HEK293 (cell line): ENCODE data around the gene SLC22A4.

Experiments used
- CTCF ChIA-PET: fragments of 350-600 bp; formaldehyde crosslinking; extraction: SDS; loops from one replicate; lab custom pipeline; 2021; ENCODE audit warnings: antibody characterized with exemption; lab: Yijun Ruan, JAX
- POLR2A ChIA-PET: fragments of 300-600 bp; formaldehyde crosslinking; extraction: SDS; loops from one replicate; lab custom pipeline; 2020; ENCODE audit warnings: antibody characterized with exemption, inconsistent platforms; lab: Yijun Ruan, JAX
- H3K27ac ChIP-seq: fragments of 200-500 bp; sonication (Bioruptor generic); 2 replicates; pipeline ENCODE4 v1.5.1; 2014; ENCODE audit warnings: low read depth, low read length, control low read depth, inconsistent platforms; ENCODE audit errors: extremely low read depth
- H3K36me3 ChIP-seq, 2 experiments: fragments of 200-500 bp in 1 of 2; sonication (Bioruptor generic) in 1 of 2; 1 replicate in 1 of 2; 2 replicates in 1 of 2; pipeline ENCODE4 v1.5.1; 2014 to 2017; ENCODE audit warnings: inconsistent platforms in 2 of 2, low read length in 2 of 2; ENCODE audit not compliant: control insufficient read depth in 2 of 2, insufficient read depth in 1 of 2
- H3K4me1 ChIP-seq: fragments of 200-500 bp; sonication (Bioruptor generic); 2 replicates; pipeline ENCODE4 v1.5.1; 2014; ENCODE audit warnings: mild to moderate bottlenecking, low read length, inconsistent platforms; ENCODE audit not compliant: control insufficient read depth, insufficient read depth
- H3K4me3 ChIP-seq: 2 replicates; pipeline ENCODE4 v1.5.1; 2011; ENCODE audit warnings: low read depth, mild to moderate bottlenecking, control low read depth, low read length, moderate library complexity
- H3K9me3 ChIP-seq: fragments of 200-500 bp; sonication (Bioruptor generic); 2 replicates; pipeline ENCODE4 v1.5.1; 2014; ENCODE audit warnings: low read depth, low read length, inconsistent platforms; ENCODE audit not compliant: control insufficient read depth, insufficient read depth
- GLIS1 ChIP-seq: fragments of 450-650 bp; formaldehyde crosslinking; IDR thresholded peaks from 2 replicates; pipeline ENCODE4 v1.5.1; 2016; ENCODE audit warnings: missing biosample characterization, missing genetic modification characterization
- HOXC10 ChIP-seq: sonication (generic); formaldehyde crosslinking; IDR thresholded peaks from 2 replicates; pipeline ENCODE4 v1.8.1; 2023; ENCODE audit warnings: mild to moderate bottlenecking, missing genetic modification reagents
- HOXD13 ChIP-seq: sonication (generic); formaldehyde crosslinking; IDR thresholded peaks from 2 replicates; pipeline ENCODE4 v1.8.0; 2022; ENCODE audit warnings: missing genetic modification reagents, borderline replicate concordance
- IKZF3 ChIP-seq: fragments of 450-650 bp; IDR thresholded peaks from 2 replicates; pipeline ENCODE4 v1.5.0; 2018; ENCODE audit warnings: missing biosample characterization, mild to moderate bottlenecking, missing genetic modification characterization, moderate library complexity
- KLF10 ChIP-seq: fragments of 450-650 bp; IDR thresholded peaks from 2 replicates; pipeline ENCODE4 v1.5.1; 2018; ENCODE audit warnings: missing biosample characterization, mild to moderate bottlenecking, missing genetic modification characterization
- KLF9 ChIP-seq: fragments of 450-650 bp; formaldehyde crosslinking; IDR thresholded peaks from 2 replicates; pipeline ENCODE4 v1.5.1; 2016; ENCODE audit warnings: missing biosample characterization, missing genetic modification characterization, low read depth
- OSR2 ChIP-seq: fragments of 450-650 bp; formaldehyde crosslinking; IDR thresholded peaks from 2 replicates; pipeline ENCODE4 v1.5.1; 2016; ENCODE audit warnings: missing biosample characterization, missing genetic modification characterization
- REST ChIP-seq: fragments of 450-650 bp; formaldehyde crosslinking; IDR thresholded peaks from 2 replicates; pipeline ENCODE4 v1.5.1; 2016; ENCODE audit warnings: missing biosample characterization, missing genetic modification characterization
- ZBTB48 ChIP-seq: fragments of 450-650 bp; formaldehyde crosslinking; IDR thresholded peaks from 2 replicates; pipeline ENCODE4 v1.5.1; 2016; ENCODE audit warnings: missing biosample characterization, missing genetic modification characterization
- ZFP41 ChIP-seq: fragments of 450-650 bp; formaldehyde crosslinking; IDR thresholded peaks from 2 replicates; pipeline ENCODE4 v1.5.1; 2016; ENCODE audit warnings: missing biosample characterization, missing genetic modification characterization, borderline replicate concordance
- ZIC2 ChIP-seq: fragments of 450-650 bp; formaldehyde crosslinking; IDR thresholded peaks from 2 replicates; pipeline ENCODE4 v1.5.1; 2016; ENCODE audit warnings: missing biosample characterization, missing genetic modification characterization
- ZNF2 ChIP-seq: fragments of 450-650 bp; formaldehyde crosslinking; IDR thresholded peaks from 2 replicates; pipeline ENCODE4 v1.5.1; 2016; ENCODE audit warnings: missing biosample characterization, missing genetic modification characterization
- ZNF324 ChIP-seq: fragments of 450-650 bp; formaldehyde crosslinking; IDR thresholded peaks from 2 replicates; pipeline ENCODE4 v1.5.1; 2016; ENCODE audit warnings: missing biosample characterization, missing genetic modification characterization
- ZNF394 ChIP-seq: fragments of 450-650 bp; formaldehyde crosslinking; IDR thresholded peaks from 2 replicates; pipeline ENCODE4 v1.5.1; 2016; ENCODE audit warnings: missing biosample characterization, missing genetic modification characterization, mild to moderate bottlenecking, moderate library complexity, borderline replicate concordance
- ZNF48 ChIP-seq: fragments of 450-650 bp; formaldehyde crosslinking; IDR thresholded peaks from 2 replicates; pipeline ENCODE4 v1.5.1; 2016; ENCODE audit warnings: missing biosample characterization, missing genetic modification characterization
- ZNF623 ChIP-seq: fragments of 450-650 bp; formaldehyde crosslinking; IDR thresholded peaks from 2 replicates; pipeline ENCODE4 v1.5.1; 2016; ENCODE audit warnings: missing biosample characterization, missing genetic modification characterization
- ZNF629 ChIP-seq: fragments of 450-650 bp; formaldehyde crosslinking; IDR thresholded peaks from 2 replicates; pipeline ENCODE4 v1.5.1; 2017; ENCODE audit warnings: missing biosample characterization, missing genetic modification characterization
- ZNF660 ChIP-seq: fragments of 450-650 bp; IDR thresholded peaks from 2 replicates; pipeline ENCODE4 v1.5.1; 2018; ENCODE audit warnings: missing biosample characterization, mild to moderate bottlenecking, missing genetic modification characterization
- ZNF777 ChIP-seq: fragments of 450-650 bp; formaldehyde crosslinking; IDR thresholded peaks from 2 replicates; pipeline ENCODE4 v1.5.1; 2017; ENCODE audit warnings: missing biosample characterization, missing genetic modification characterization, borderline replicate concordance
- ZSCAN16 ChIP-seq: fragments of 450-650 bp; formaldehyde crosslinking; IDR thresholded peaks from 2 replicates; pipeline ENCODE4 v1.5.1; 2016; ENCODE audit warnings: missing biosample characterization, missing genetic modification characterization
- ZXDB ChIP-seq: fragments of 450-650 bp; formaldehyde crosslinking; IDR thresholded peaks from 2 replicates; pipeline ENCODE4 v1.5.1; 2016; ENCODE audit warnings: missing biosample characterization, missing genetic modification characterization
- TF ChIP-seq, protein P1 (sequence below): IDR thresholded peaks from 2 replicates; pipeline ENCODE4 v1.6.1; 2011; ENCODE audit warnings: mild to moderate bottlenecking, low read depth, low read length, borderline replicate concordance
- TF ChIP-seq, protein P2 (sequence below): fragments of 450-650 bp; formaldehyde crosslinking; IDR thresholded peaks from 2 replicates; pipeline ENCODE4 v1.5.1; 2016; ENCODE audit warnings: missing biosample characterization, missing genetic modification characterization
- TF ChIP-seq, protein P3 (sequence below): fragments of 450-650 bp; formaldehyde crosslinking; IDR thresholded peaks from 2 replicates; pipeline ENCODE4 v1.5.1; 2016; ENCODE audit warnings: missing biosample characterization, missing genetic modification characterization

Gene SLC22A4

DNA sequence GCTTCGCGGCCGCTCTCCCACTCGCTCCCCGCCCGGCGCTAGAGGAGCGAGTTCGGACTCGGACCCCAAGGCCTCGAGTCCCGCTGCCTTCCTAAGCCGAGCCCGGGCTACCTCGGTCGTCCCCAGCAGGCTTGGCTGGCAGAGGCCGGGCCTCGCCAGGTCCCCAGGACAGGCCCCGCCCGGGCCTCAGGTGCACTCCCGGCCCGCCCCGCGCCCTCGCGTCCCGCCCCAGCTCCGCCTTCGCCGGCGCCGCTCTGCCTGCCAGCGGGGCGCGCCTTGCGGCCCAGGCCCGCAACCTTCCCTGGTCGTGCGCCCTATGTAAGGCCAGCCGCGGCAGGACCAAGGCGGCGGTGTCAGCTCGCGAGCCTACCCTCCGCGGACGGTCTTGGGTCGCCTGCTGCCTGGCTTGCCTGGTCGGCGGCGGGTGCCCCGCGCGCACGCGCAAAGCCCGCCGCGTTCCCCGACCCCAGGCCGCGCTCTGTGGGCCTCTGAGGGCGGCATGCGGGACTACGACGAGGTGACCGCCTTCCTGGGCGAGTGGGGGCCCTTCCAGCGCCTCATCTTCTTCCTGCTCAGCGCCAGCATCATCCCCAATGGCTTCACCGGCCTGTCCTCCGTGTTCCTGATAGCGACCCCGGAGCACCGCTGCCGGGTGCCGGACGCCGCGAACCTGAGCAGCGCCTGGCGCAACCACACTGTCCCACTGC, 75.4 kb downstream of the SLC22A4 start, which contains the start of gene SLC22A5:
Gene SLC22A5 (plus strand): TSS at position 237 of the 707 bp plus-strand sequence. CDS start 263 bp downstream, at position 500.
- POLR2A ChIA-PET, result interaction anchor here (0.6 to 6.0 kb wide), 10 partner anchors 9 to 127 kb away, joined by 3 to 52 read pairs (median 4); partner anchors contain the start of genes IRF1 and SLC22A4
- H3K4me1 ChIP-seq, result no peaks in the 10 kb centered on the region
- no peaks in the 10 kb centered on the region for H3K9me3 ChIP-seq
- CTCF ChIA-PET, result interaction anchor here (0.5 to 3.5 kb wide), 8 partner anchors 17 to 901 kb away, joined by 3 to 16 read pairs (median 3); partner anchors contain the start of gene SLC22A4
- H3K27ac ChIP-seq, result peak within 1 kb of the TSS; percentile 65
- peak within 1 kb of the TSS; percentile 78 for H3K4me3 ChIP-seq
- H3K36me3 ChIP-seq, result peaks cover 4 to 17% of the 10 kb centered on the region in 2 experiments; a peak in 2 of 3 replicates
- TF ChIP-seq, protein P1, sequence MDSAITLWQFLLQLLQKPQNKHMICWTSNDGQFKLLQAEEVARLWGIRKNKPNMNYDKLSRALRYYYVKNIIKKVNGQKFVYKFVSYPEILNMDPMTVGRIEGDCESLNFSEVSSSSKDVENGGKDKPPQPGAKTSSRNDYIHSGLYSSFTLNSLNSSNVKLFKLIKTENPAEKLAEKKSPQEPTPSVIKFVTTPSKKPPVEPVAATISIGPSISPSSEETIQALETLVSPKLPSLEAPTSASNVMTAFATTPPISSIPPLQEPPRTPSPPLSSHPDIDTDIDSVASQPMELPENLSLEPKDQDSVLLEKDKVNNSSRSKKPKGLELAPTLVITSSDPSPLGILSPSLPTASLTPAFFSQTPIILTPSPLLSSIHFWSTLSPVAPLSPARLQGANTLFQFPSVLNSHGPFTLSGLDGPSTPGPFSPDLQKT, result no peak
- TF ChIP-seq, protein P2, sequence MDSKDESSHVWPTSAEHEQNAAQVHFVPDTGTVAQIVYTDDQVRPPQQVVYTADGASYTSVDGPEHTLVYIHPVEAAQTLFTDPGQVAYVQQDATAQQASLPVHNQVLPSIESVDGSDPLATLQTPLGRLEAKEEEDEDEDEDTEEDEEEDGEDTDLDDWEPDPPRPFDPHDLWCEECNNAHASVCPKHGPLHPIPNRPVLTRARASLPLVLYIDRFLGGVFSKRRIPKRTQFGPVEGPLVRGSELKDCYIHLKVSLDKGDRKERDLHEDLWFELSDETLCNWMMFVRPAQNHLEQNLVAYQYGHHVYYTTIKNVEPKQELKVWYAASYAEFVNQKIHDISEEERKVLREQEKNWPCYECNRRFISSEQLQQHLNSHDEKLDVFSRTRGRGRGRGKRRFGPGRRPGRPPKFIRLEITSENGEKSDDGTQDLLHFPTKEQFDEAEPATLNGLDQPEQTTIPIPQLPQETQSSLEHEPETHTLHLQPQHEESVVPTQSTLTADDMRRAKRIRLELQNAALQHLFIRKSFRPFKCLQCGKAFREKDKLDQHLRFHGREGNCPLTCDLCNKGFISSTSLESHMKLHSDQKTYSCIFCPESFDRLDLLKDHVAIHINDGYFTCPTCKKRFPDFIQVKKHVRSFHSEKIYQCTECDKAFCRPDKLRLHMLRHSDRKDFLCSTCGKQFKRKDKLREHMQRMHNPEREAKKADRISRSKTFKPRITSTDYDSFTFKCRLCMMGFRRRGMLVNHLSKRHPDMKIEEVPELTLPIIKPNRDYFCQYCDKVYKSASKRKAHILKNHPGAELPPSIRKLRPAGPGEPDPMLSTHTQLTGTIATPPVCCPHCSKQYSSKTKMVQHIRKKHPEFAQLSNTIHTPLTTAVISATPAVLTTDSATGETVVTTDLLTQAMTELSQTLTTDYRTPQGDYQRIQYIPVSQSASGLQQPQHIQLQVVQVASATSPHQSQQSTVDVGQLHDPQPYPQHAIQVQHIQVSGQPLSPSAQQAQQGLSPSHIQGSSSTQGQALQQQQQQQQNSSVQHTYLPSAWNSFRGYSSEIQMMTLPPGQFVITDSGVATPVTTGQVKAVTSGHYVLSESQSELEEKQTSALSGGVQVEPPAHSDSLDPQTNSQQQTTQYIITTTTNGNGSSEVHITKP (tag by site-specific recombination), result peak; percentile 0; the same call in 1 of the 2 replicates
- no peak for TF ChIP-seq REST (tag by site-specific recombination)
- TF ChIP-seq, protein P3, sequence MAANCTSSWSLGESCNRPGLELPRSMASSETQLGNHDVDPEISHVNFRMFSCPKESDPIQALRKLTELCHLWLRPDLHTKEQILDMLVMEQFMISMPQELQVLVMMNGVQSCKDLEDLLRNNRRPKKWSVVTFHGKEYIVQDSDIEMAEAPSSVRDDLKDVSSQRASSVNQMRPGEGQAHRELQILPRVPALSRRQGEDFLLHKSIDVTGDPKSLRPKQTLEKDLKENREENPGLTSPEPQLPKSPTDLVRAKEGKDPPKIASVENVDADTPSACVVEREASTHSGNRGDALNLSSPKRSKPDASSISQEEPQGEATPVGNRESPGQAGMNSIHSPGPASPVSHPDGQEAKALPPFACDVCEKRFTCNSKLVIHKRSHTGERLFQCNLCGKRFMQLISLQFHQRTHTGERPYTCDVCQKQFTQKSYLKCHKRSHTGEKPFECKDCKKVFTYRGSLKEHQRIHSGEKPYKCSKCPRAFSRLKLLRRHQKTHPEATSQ (tag by site-specific recombination), result peak; percentile 74
- peak; percentile 31; the same call in 1 of the 2 replicates for TF ChIP-seq GLIS1
- TF ChIP-seq ZFP41 (tag by site-specific recombination), result no peak
- peak; percentile 84 for TF ChIP-seq ZNF660 (tag by site-specific recombination)
- no peak for TF ChIP-seq ZNF48 (tag by site-specific recombination)
- no peak for TF ChIP-seq OSR2
- peak; percentile 29; the same call in 1 of the 2 replicates for TF ChIP-seq ZNF777 (tag by site-specific recombination)
- peak; percentile 45; the same call in 1 of the 2 replicates for TF ChIP-seq KLF10
- no peak for TF ChIP-seq ZSCAN16 (tag by site-specific recombination)
- TF ChIP-seq HOXC10 (CRISPR knock-in tag), result 0 out of 2 replicates have a peak, but pooled peaks have one; percentile 85
- TF ChIP-seq ZXDB (tag by site-specific recombination), result peak; percentile 24; the same call in 1 of the 2 replicates
- no peak for TF ChIP-seq ZNF623 (tag by site-specific recombination)
- no peak for TF ChIP-seq IKZF3 (tag by site-specific recombination)
- TF ChIP-seq ZNF2 (tag by site-specific recombination), result peak; percentile 60; the same call in 1 of the 2 replicates
- TF ChIP-seq HOXD13 (CRISPR knock-in tag), result no peak
- 0 out of 2 replicates have a peak, but pooled peaks have one; percentile 10 for TF ChIP-seq ZIC2 (tag by site-specific recombination)
- 0 out of 2 replicates have a peak, but pooled peaks have one; percentile 17 for TF ChIP-seq ZNF324
- TF ChIP-seq ZNF629 (tag by site-specific recombination), result no peak
- TF ChIP-seq ZBTB48 (tag by site-specific recombination), result peak; percentile 40; the same call in 1 of the 2 replicates
- 0 out of 2 replicates have a peak, but pooled peaks have one; percentile 17 for TF ChIP-seq ZNF394 (tag by site-specific recombination)
- TF ChIP-seq KLF9 (tag by site-specific recombination), result peak; percentile 59
